Measurements from ENCODE around the gene RAPGEF3. TPM values are rescaled to one million over a fixed set of nuclear protein-coding genes. Genes with fewer than 3 reads are reported as not detected.

RAPGEF3 gene
- polyA plus RNA-seq, 3 donors, result 0.08 to 2.5 (median 0.60) TPM

GRCh38 chr12:47799357-47799955 is 40.8 kb upstream of the RAPGEF3 start:
- H3K4me3 Mint-ChIP-seq, result peak overlapping the region in 1 of 2 donors; percentile 51
- H3K27ac Mint-ChIP-seq, result peak overlapping the region in 3 of 7 donors; percentile 15 to 43 (median 20)
- Histone ChIP-seq H3K27ac (ENCODE audit: low read depth in 1 of 2, low read length in 2 of 2) (peak overlapping the region in 1 of 2 donors; percentile 25), H4K20me1 (ENCODE audit: insufficient read depth, low read length) (peaks cover 69% of the 10 kb centered on the region), H3K9ac (ENCODE audit: insufficient read depth, low read length, poor library complexity, severe bottlenecking) (peak overlapping the region; percentile 33), H3K4me3 (replicated peaks in 1 of 3; ENCODE audit: low read depth in 2 of 3, low read length in 3 of 3) (no peak overlapping the region), H3K36me3 (replicated peaks in 1 of 2; ENCODE audit: control insufficient read depth in 1 of 2, insufficient read depth in 2 of 2, low read length in 2 of 2) (peaks cover 40 to 59% of the 10 kb centered on the region in 2 donors), H3K4me1 (ENCODE audit: control insufficient read depth in 1 of 2, insufficient read depth in 2 of 2, low read length in 2 of 2) (peaks cover 51% of the 10 kb centered on the region in 2 donors), H3K27me3 (ENCODE audit: control insufficient read depth in 2 of 2, insufficient read depth in 2 of 2, low read length in 2 of 2) (no peaks in the 10 kb centered on the region), H2AFZ (ENCODE audit: insufficient read depth, low read depth, low read length, poor library complexity, severe bottlenecking) (no peak overlapping the region), H3K4me2 (replicated peaks; ENCODE audit: extremely low read depth, low read length, poor library complexity, severe bottlenecking) (peak overlapping the region; percentile 18), H3K79me2 (ENCODE audit: insufficient read depth, low read length) (peaks cover 58% of the 10 kb centered on the region), H3K9me3 (replicated peaks in 1 of 2; ENCODE audit: control insufficient read depth in 1 of 2, insufficient read depth in 1 of 2, low read length in 2 of 2) (no peaks in the 10 kb centered on the region)
- H3K4me1 Mint-ChIP-seq, result peaks cover 52% of the 10 kb centered on the region
- TF ChIP-seq CTCF (IDR thresholded peaks at IDR 0.05), result no peak
- peaks cover 0 to 2% (median 0%) of the 10 kb centered on the region in 7 donors for H3K9me3 Mint-ChIP-seq
- intact Hi-C loops (cut with micrococcal nuclease), result no loop called here
- H3K27me3 Mint-ChIP-seq (ENCODE audit: low read depth in 3 of 3), result peaks cover 0 to 1% (median 0%) of the 10 kb centered on the region in 3 donors
- 57% methylated on average over 7 of the region's 7 CpGs for WGBS (ENCODE audit: insufficient coverage)
- peak in 1 of 3 donors; percentile 29 for DNase-seq
- peaks cover 40 to 58% of the 10 kb centered on the region in 2 donors for H3K36me3 Mint-ChIP-seq

- Histone ChIP-seq H3K27me3 (ENCODE audit: control insufficient read depth in 2 of 2, insufficient read depth in 2 of 2, low read length in 2 of 2) (no peaks in the 10 kb centered on the region), H3K4me1 (ENCODE audit: control insufficient read depth in 1 of 2, insufficient read depth in 2 of 2, low read length in 2 of 2) (peaks cover 43 to 44% of the 10 kb centered on the region in 2 donors), H3K79me2 (ENCODE audit: insufficient read depth, low read length) (peaks cover 48% of the 10 kb centered on the region), H3K4me3 (replicated peaks in 1 of 3; ENCODE audit: low read depth in 2 of 3, low read length in 3 of 3) (no peak overlapping the region), H3K36me3 (replicated peaks in 1 of 2; ENCODE audit: control insufficient read depth in 1 of 2, insufficient read depth in 2 of 2, low read length in 2 of 2) (peaks cover 50 to 61% of the 10 kb centered on the region in 2 donors), H3K9ac (ENCODE audit: insufficient read depth, low read length, poor library complexity, severe bottlenecking) (no peak overlapping the region), H3K27ac (ENCODE audit: low read depth in 1 of 2, low read length in 2 of 2) (no peak overlapping the region), H3K4me2 (replicated peaks; ENCODE audit: extremely low read depth, low read length, poor library complexity, severe bottlenecking) (no peak overlapping the region), H4K20me1 (ENCODE audit: insufficient read depth, low read length) (peaks cover 73% of the 10 kb centered on the region), H3K9me3 (replicated peaks in 1 of 2; ENCODE audit: control insufficient read depth in 1 of 2, insufficient read depth in 1 of 2, low read length in 2 of 2) (no peaks in the 10 kb centered on the region), H2AFZ (ENCODE audit: insufficient read depth, low read depth, low read length, poor library complexity, severe bottlenecking) (no peak overlapping the region)
- DNase-seq, result no peak
- TF ChIP-seq CTCF (IDR thresholded peaks at IDR 0.05), result no peak
- Mint-ChIP-seq H3K36me3 (peaks cover 48 to 60% of the 10 kb centered on the region in 2 donors), H3K27ac (no peak overlapping the region), H3K4me1 (peaks cover 42% of the 10 kb centered on the region), H3K4me3 (no peak overlapping the region), H3K27me3 (ENCODE audit: low read depth in 3 of 3) (peaks cover 0 to 1% (median 0%) of the 10 kb centered on the region in 3 donors), H3K9me3 (peaks cover 0 to 2% (median 0%) of the 10 kb centered on the region in 7 donors)
- intact Hi-C loops (cut with micrococcal nuclease), result no loop called here
- 100% methylated on average over 12 of the region's 17 CpGs for WGBS (ENCODE audit: insufficient coverage)
Measured at GRCh38 chr12:47798382-47798948, 39.8 kb upstream of the RAPGEF3 start.
